HG02981 (cell line): ENCODE measurements around the gene MADCAM1.
"Not testable (repeated sequence)": the region's sequence is repeated elsewhere in the genome, so short reads cannot be mapped to it uniquely, and the experiment has no call there.

ENCODE experiments used
- ATAC-seq: cut with Tn5 transposase; IDR thresholded peaks from one replicate; pipeline ENCODE4 v1.9.1; 2021; ENCODE audit warnings: mild to moderate bottlenecking, moderate library complexity; ENCODE audit not compliant: unreplicated experiment

The MADCAM1 gene

GRCh38 chr19:496112-496665, at the start of gene MADCAM1:
TSS of gene MADCAM1 (plus strand) at chr19:496486. CDS start at chr19:496500, 14 bp downstream.
- ATAC-seq, result no peak

GRCh38 chr19:447064-447426, 49.2 kb upstream of the MADCAM1 start:
- no peak for ATAC-seq

- no peak for ATAC-seq
These were observed 48.3 kb upstream of the MADCAM1 start for GRCh38 chr19:447816-448560.

GRCh38 chr19:449916-450315, 46.4 kb upstream of the MADCAM1 start:
- no peak for ATAC-seq

- ATAC-seq, result not testable (repeated sequence)
These were observed 45.3 kb upstream of the MADCAM1 start for GRCh38 chr19:450912-451481.

GRCh38 chr19:452829-453228, 43.5 kb upstream of the MADCAM1 start:
- ATAC-seq, result no peak

GRCh38 chr19:453606-454005, 42.7 kb upstream of the MADCAM1 start:
- no peak for ATAC-seq

GRCh38 chr19:455031-455705, 41.1 kb upstream of the MADCAM1 start:
- ATAC-seq, result no peak

GRCh38 chr19:455851-456546, 40.3 kb upstream of the MADCAM1 start:
- no peak for ATAC-seq

GRCh38 chr19:456547-457110, 39.7 kb upstream of the MADCAM1 start:
- no peak for ATAC-seq

GRCh38 chr19:457636-458035, 38.6 kb upstream of the MADCAM1 start:
- no peak for ATAC-seq

- no peak for ATAC-seq
These were observed 37.9 kb upstream of the MADCAM1 start for GRCh38 chr19:458091-459042.

GRCh38 chr19:459724-460511, 36.4 kb upstream of the MADCAM1 start:
- no peak for ATAC-seq

GRCh38 chr19:460877-461720, 35.2 kb upstream of the MADCAM1 start, which contains the start of gene SHC2:
TSS of gene SHC2 (minus strand) at chr19:461033. CDS start at chr19:460996, 37 bp downstream.
- no peak for ATAC-seq

GRCh38 chr19:461721-462551, 34.4 kb upstream of the MADCAM1 start:
- ATAC-seq, result no peak

GRCh38 chr19:463483-464207, 32.6 kb upstream of the MADCAM1 start:
- no peak for ATAC-seq

GRCh38 chr19:464208-464545, 32.1 kb upstream of the MADCAM1 start:
- no peak for ATAC-seq
